T-helper 1 cell treated with Interleukin-12 subunit alpha and Interleukin-12 subunit beta and Interleukin-4 antibody, amounts not matched to agents 30 ng/mL and 1 ng/mL, for 36 hours (primary cell): Measurements from ENCODE around the gene SLC1A2. TPM values are rescaled to one million over a fixed set of nuclear protein-coding genes. Genes with fewer than 3 reads are reported as not detected.

Experiments
- intact Hi-C: fragments of 100-400 bp; cut with micrococcal nuclease; formaldehyde crosslinking; loops from one replicate; pipeline ENCODE4 v1.15.1; 2024
- total RNA-seq: library from RNA; stranded (reverse); gene quantifications from 2 replicates; pipeline ENCODE4 v1.2.3, GENCODE V29; 2022

SLC1A2 gene
- total RNA-seq, 1 donor from 2014 or later = not detected

- intact Hi-C loops = loop anchor here (5.0 kb wide), 1 partner anchor 827 kb away; no protein-coding TSS in a partner anchor
Observed at GRCh38 chr11:35414311-35414710, 5.0 kb downstream of the SLC1A2 start.

GRCh38 chr11:35413598-35413997 is 5.8 kb downstream of the SLC1A2 start:
- intact Hi-C loops = loop anchor here (5.0 kb wide), 1 partner anchor 826 kb away; no protein-coding TSS in a partner anchor

- intact Hi-C loops = loop anchor here (5.0 kb wide), 1 partner anchor 825 kb away; no protein-coding TSS in a partner anchor
Observed at GRCh38 chr11:35412285-35412684, 7.1 kb downstream of the SLC1A2 start.

GRCh38 chr11:35407041-35407440 is 12.3 kb downstream of the SLC1A2 start:
- intact Hi-C loops = loop anchor here (5.0 kb wide), 1 partner anchor 895 kb away; the partner anchor contains the start of gene ELF5

- intact Hi-C loops = no loop called here
Observed at GRCh38 chr11:35404388-35404775, 15.0 kb downstream of the SLC1A2 start.

- intact Hi-C loops = no loop called here
Observed at GRCh38 chr11:35403765-35404387, 15.5 kb downstream of the SLC1A2 start.

- intact Hi-C loops = no loop called here
Observed at GRCh38 chr11:35402751-35403660, 16.4 kb downstream of the SLC1A2 start.

GRCh38 chr11:35398881-35399280 is 20.5 kb downstream of the SLC1A2 start:
- intact Hi-C loops = no loop called here

- intact Hi-C loops = loop anchor here (5.0 kb wide), 5 partner anchors 138 to 383 kb away; no protein-coding TSS in a partner anchor
Observed at GRCh38 chr11:35394941-35395340, 24.4 kb downstream of the SLC1A2 start.

GRCh38 chr11:35393098-35393497 is 26.3 kb downstream of the SLC1A2 start:
- intact Hi-C loops = loop anchor here (2.0 to 5.0 kb wide), 6 partner anchors 136 to 476 kb away; partner anchors contain the start of genes APIP and PDHX

- intact Hi-C loops = loop anchor here (1.0 to 5.0 kb wide), 14 partner anchors 87 to 879 kb away; partner anchors contain the start of genes APIP, ELF5 and PDHX
Observed at GRCh38 chr11:35391922-35392688, 27.3 kb downstream of the SLC1A2 start.

GRCh38 chr11:35390737-35391682 is 28.3 kb downstream of the SLC1A2 start:
- intact Hi-C loops = loop anchor here (2.0 to 5.0 kb wide), 7 partner anchors 134 to 550 kb away; no protein-coding TSS in a partner anchor

GRCh38 chr11:35389897-35390465 is 29.4 kb downstream of the SLC1A2 start:
- intact Hi-C loops = loop anchor here (2.0 to 5.0 kb wide), 7 partner anchors 133 to 549 kb away; no protein-coding TSS in a partner anchor

- intact Hi-C loops = no loop called here
Observed at GRCh38 chr11:35389112-35389511, 30.2 kb downstream of the SLC1A2 start.

GRCh38 chr11:35388061-35388460 is 31.3 kb downstream of the SLC1A2 start:
- intact Hi-C loops = no loop called here

- intact Hi-C loops = no loop called here
Observed at GRCh38 chr11:35387111-35387982, 32.0 kb downstream of the SLC1A2 start.

GRCh38 chr11:35383953-35384352 is 35.4 kb downstream of the SLC1A2 start:
- intact Hi-C loops = no loop called here

- intact Hi-C loops = no loop called here
Observed at GRCh38 chr11:35381709-35382322, 37.5 kb downstream of the SLC1A2 start.
